Measurements from ENCODE around the gene HCN1.

HCN1 gene

DNA sequence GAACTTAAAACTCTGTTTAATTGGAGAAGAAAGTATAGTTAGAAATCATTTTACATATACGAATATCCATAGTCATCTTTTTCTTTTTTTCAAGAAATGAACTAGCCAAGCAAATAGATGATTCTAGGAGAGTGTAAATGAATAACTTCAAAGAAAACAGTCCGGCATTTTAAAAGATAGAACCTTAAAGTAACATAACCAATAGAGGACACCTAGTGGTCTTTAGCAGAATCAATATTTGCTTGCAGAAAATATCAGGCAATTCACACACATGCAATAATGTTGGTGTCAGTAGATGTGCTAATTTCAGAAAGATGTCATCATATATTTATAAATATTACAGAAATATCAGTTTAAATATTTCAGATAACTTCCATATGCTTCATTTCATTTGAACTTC, 57.1 kb downstream of the HCN1 start:
- no peak for DNase-seq (ENCODE audit: low read depth in 1 of 2, low spot score in 1 of 2)
- H3K27ac ChIP-seq (replicated peaks) = no peak overlapping the region
- H3K27me3 ChIP-seq (ENCODE audit: insufficient read depth, poor library complexity, severe bottlenecking) = no peaks in the 10 kb centered on the region
- no peak overlapping the region for H3K4me3 ChIP-seq (replicated peaks; ENCODE audit: insufficient read depth, low read length)
- TF ChIP-seq SPI1 (IDR thresholded peaks at IDR 0.05; ENCODE audit: borderline replicate concordance, low read depth) (no peak), POLR2AphosphoS5 (IDR thresholded peaks at IDR 0.05; ENCODE audit: low read depth) (no peak)
- TF ChIP-seq, protein P1, sequence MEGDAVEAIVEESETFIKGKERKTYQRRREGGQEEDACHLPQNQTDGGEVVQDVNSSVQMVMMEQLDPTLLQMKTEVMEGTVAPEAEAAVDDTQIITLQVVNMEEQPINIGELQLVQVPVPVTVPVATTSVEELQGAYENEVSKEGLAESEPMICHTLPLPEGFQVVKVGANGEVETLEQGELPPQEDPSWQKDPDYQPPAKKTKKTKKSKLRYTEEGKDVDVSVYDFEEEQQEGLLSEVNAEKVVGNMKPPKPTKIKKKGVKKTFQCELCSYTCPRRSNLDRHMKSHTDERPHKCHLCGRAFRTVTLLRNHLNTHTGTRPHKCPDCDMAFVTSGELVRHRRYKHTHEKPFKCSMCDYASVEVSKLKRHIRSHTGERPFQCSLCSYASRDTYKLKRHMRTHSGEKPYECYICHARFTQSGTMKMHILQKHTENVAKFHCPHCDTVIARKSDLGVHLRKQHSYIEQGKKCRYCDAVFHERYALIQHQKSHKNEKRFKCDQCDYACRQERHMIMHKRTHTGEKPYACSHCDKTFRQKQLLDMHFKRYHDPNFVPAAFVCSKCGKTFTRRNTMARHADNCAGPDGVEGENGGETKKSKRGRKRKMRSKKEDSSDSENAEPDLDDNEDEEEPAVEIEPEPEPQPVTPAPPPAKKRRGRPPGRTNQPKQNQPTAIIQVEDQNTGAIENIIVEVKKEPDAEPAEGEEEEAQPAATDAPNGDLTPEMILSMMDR (IDR thresholded peaks at IDR 0.05; ENCODE audit: insufficient read depth, low read length) = peak; percentile 13
- TF ChIP-seq, protein P2, sequence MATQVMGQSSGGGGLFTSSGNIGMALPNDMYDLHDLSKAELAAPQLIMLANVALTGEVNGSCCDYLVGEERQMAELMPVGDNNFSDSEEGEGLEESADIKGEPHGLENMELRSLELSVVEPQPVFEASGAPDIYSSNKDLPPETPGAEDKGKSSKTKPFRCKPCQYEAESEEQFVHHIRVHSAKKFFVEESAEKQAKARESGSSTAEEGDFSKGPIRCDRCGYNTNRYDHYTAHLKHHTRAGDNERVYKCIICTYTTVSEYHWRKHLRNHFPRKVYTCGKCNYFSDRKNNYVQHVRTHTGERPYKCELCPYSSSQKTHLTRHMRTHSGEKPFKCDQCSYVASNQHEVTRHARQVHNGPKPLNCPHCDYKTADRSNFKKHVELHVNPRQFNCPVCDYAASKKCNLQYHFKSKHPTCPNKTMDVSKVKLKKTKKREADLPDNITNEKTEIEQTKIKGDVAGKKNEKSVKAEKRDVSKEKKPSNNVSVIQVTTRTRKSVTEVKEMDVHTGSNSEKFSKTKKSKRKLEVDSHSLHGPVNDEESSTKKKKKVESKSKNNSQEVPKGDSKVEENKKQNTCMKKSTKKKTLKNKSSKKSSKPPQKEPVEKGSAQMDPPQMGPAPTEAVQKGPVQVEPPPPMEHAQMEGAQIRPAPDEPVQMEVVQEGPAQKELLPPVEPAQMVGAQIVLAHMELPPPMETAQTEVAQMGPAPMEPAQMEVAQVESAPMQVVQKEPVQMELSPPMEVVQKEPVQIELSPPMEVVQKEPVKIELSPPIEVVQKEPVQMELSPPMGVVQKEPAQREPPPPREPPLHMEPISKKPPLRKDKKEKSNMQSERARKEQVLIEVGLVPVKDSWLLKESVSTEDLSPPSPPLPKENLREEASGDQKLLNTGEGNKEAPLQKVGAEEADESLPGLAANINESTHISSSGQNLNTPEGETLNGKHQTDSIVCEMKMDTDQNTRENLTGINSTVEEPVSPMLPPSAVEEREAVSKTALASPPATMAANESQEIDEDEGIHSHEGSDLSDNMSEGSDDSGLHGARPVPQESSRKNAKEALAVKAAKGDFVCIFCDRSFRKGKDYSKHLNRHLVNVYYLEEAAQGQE (IDR thresholded peaks at IDR 0.05; ENCODE audit: insufficient replicate concordance, low read depth) = no peak

DNA sequence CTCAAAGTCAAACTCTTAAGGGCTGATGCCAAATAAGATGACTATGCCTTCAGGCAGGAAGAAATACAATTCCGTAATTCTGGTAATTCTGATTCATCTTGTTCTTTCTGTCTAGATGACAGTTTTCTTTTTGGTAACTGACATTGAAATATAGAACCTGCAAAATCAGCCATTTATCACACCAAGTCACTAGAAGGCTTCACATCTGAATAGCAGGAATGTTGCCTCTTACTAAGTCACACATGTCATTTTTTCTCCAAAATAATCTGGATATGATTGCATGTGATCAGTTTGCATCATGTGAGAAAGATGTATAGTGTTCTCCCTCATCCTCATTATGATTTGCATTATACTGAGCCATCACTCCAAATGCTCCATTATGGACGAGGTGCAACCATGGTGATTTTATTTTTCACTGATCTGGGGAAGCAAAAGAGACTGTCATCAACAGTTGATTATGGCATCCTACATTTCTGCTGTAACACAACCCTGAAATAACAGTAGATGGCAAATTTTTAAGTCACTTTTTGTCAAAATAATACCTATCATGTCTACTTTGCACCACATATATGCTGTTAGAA, 69.0 kb downstream of the HCN1 start:
- no peak overlapping the region for H3K27ac ChIP-seq (replicated peaks)
- H3K27me3 ChIP-seq (ENCODE audit: insufficient read depth, poor library complexity, severe bottlenecking) = no peaks in the 10 kb centered on the region
- H3K4me3 ChIP-seq (replicated peaks; ENCODE audit: insufficient read depth, low read length) = no peak overlapping the region
- no peak for DNase-seq (ENCODE audit: low read depth in 1 of 2, low spot score in 1 of 2)
- TF ChIP-seq POLR2AphosphoS5 (IDR thresholded peaks at IDR 0.05; ENCODE audit: low read depth) (no peak), SPI1 (IDR thresholded peaks at IDR 0.05; ENCODE audit: borderline replicate concordance, low read depth) (no peak), GABPA (IDR thresholded peaks at IDR 0.05; ENCODE audit: low read depth) (no peak)
- TF ChIP-seq, protein P1 (IDR thresholded peaks at IDR 0.05; ENCODE audit: insufficient read depth, low read length) = no peak
- TF ChIP-seq, protein P2 (IDR thresholded peaks at IDR 0.05; ENCODE audit: insufficient replicate concordance, low read depth) = no peak

DNA sequence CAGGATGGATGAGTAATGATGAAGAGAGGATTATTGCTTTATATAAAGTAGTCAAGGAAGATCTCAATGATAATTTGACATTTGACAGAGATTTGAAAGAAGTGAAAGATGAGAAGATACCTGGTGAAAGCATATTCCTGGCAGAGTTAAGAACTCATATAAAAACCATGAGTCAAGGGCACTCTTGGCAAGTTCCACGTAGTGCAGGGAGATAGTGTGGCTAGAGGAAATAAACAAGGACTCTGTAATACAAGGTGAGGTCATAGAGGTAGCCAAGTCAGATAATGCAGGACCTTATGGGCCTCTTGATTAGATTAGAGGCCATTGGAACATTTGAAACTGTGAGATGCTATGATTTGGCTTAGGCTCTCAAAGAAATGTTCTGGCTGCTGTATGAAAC, 72.3 kb downstream of the HCN1 start:
- TF ChIP-seq, protein P1 (IDR thresholded peaks at IDR 0.05; ENCODE audit: insufficient read depth, low read length) = no peak
- TF ChIP-seq POLR2AphosphoS5 (IDR thresholded peaks at IDR 0.05; ENCODE audit: low read depth) = no peak
- no peak for TF ChIP-seq SPI1 (IDR thresholded peaks at IDR 0.05; ENCODE audit: borderline replicate concordance, low read depth)
- TF ChIP-seq, protein P2 (IDR thresholded peaks at IDR 0.05; ENCODE audit: insufficient replicate concordance, low read depth) = no peak
- no peak for TF ChIP-seq GABPA (IDR thresholded peaks at IDR 0.05; ENCODE audit: low read depth)

More for the DNA sequence above, 72.3 kb downstream of the HCN1 start:
- Histone ChIP-seq H3K4me3 (replicated peaks; ENCODE audit: insufficient read depth, low read length) (no peak overlapping the region), H3K27me3 (ENCODE audit: insufficient read depth, poor library complexity, severe bottlenecking) (no peaks in the 10 kb centered on the region), H3K27ac (replicated peaks) (no peak overlapping the region)
- DNase-seq (ENCODE audit: low read depth in 1 of 2, low spot score in 1 of 2) = no peak

Data from HL-60 (cell line).